Amygdala (tissue), 56 donors: ENCODE measurements around the gene ZBTB21.
"Not testable (repeated sequence)": the region's sequence is repeated elsewhere in the genome, so short reads cannot be mapped to it uniquely, and the experiment has no call there.

Source experiments
- DNase-seq, 56 donors: peaks; one replicate each; lab custom pipeline; 2025; lab: John Stamatoyannopoulos, UW

The ZBTB21 gene

DNA sequence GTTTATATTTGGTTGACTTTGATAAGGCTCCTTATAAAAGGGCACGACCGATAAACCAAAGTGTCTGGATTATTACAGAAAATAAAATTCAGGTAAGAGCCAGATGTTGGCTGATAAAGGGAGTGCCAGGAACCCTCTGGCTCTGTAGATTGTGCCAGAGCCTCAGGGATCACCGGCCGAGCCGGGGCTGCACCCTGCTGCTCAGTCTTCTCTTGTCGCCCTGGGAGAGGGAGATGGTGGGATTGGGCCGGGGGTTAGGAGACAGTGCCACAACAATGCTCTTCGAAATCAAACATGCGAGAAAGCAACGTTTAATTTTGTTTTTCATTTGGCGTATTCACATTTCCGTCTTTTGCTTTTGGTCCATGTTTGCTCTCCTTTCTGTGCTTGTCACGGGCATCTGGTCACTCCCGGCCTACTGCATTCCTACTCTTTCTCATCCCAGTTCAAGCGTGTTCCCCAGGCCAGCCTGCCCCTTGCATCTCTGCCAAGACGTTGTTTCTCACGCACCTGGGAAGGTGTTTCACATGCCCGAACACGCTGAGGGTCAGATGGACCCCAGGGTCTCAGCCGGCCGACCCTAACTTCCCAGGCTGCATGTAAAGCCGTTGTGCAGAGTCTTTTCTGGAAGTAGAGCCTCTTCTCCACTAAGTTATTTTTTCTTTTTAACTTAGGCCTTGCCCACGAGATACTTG lies 37.5 kb downstream of the ZBTB21 start:
- DNase-seq, result no peak

DNA sequence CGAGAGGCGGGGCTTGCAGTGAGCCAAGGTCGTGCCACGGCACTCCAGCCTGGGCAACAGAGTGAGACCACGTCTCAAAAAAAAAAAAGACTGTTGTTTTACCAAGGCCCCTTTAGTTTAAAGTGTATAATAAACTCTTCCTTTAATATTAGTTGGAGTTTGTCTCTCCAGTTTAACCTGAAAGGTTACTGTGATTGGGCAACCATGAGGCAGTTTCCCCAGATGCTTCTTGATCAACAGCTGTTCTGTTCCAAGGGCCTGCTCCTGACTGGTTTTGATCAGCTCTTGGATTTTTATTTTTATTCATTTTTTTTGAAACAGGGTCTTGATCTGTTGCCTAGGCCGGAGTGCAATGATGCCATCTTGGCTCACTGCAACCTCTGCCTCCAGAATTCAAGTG lies 38.3 kb downstream of the ZBTB21 start:
- DNase-seq, result no peak

DNA sequence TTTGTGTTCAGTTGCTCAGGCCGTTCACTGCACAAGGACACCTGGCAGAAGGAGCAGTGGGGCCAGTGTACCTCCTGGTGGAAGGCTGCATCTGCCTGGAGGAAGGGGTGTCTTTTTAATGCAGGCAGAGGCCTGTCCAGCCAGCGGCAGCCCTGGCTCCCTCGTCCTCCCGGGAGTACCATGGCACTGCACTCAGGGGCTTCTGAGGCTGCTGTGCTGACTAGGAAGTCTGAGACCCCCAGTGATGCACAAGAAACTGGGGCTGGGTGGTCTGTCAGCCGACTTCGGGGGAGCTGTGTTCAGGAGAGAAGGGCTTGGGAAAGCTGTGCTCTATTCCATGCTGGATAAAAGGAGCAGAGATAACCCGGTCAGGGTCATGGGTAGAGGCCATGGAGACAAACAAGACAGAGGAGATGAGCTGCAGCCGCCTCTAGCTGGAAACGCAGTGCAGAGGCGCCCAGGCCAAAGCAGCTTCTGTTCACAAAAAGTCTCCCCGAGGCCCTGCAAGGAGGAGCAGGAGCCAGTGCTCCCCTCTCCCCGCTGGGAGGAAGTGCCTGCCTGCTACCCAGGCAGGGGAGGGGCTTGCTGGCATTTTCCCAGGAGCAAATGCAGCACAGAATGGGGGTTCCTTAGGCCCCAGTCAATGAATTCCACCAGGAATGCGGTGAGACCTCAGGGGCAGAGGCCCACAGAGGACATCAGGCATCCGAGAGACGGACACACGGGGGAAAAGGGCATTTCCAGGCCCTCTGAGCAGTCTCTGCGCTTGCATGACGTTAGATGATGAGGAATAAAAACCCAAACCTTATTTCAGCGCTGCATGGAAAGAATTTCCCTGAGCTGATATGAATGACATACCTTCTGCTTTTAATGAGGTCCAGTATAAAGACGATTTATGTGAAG lies 39.2 kb downstream of the ZBTB21 start:
- no peak for DNase-seq

DNA sequence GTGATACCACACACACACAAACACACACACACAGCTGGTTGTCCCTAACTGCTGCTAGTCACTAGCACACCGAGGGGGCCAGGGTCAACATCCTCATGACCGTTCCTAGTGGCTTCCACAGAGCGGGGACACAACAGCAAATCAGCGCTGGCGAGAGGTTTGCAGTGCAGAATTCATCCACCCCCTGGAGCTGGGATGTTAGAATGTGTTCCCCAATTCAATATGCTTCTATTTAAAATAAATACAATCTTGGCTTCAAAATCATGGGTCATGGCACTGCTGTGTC lies 40.1 kb downstream of the ZBTB21 start:
- no peak for DNase-seq

DNA sequence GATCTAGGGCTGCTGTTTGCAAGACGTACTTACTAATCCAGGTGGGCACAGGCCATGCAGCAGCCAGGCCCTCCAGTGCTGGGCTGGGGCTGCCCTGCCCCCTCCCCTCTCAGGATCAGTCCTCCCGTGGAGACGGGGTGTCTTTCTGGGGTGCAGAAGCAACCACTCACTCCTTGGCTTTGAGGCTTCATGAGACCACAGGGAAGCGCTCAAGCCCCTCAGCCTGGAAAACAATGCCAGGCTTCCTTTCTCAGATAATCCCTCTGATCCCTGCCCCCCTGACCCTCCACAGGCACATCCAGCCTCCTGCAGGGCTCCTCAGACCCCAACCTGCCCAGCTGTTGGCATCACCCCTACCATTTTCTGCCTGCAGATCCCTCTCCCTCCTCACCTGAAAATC lies 42.5 kb downstream of the ZBTB21 start:
- no peak for DNase-seq

DNA sequence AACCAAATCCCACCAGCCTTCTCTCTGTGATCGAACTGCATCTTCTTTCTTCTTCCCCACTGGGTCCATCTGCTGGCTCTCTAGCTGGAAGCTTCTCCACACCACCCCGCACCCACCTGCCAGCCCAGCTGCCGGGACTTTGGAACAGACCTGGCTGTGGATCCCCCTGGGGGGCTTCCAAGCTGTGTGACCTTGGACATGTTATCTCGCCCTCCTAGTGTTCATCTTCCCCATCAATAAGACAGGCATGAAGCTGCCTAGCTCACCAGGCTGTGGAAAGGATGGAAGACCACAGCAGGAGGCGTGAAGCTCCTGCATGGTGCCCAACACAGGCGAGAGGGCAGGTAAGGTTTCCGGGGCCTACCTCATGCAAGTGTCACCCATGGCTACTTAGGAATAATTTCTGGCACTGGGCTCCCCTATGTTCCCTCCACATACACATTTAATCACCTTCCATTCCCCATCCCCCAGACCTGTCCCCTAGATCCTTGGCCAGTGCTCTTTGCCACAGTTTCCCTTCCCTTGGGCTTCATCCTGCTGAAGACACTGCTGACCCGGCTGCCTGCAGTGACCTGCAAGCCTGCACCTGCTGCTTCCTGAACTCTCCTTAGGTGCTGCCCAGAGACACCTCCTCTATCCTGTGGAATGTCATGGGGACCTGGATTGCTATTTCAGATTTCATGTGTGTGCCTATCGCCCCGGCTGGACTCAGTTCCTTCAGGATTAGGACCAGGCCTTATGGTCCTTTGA lies 43.1 kb downstream of the ZBTB21 start:
- DNase-seq, result no peak

DNA sequence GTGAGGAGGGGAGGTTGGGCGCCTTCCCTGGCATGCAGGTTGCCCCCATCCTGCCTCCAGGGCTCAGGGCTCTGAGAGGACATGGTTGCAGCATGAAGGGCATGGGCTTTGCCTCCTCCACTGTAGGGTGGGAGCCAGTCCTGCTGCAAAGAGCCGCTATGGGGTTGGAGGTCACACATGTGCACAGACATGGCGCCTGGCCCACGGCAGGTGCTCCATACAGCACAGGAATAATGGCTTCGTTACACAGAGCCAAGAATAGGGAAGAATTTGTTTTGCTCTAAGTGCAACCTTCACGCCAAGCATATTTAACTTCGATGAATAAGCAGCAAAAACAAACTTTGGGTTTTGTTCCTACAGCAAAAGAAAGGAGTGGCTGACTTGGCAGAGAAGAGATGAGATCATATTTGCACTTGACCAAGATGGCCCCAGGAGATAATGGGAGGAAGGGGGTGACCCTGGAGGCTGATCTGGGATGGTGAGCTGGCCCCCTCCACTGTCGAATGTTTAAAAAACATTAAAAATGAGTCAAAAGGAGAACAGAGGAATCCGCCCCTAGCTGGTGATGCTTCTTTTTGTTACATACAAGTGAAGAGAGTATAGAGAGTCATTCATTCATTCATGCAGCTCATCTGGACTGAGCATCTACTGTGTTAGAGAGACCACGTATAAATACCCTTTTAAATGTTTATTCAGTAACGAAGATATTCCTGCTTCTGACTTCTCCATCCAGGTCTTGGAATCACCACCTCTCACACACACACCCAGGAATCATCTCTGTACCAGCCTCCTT lies 43.9 kb downstream of the ZBTB21 start:
- no peak for DNase-seq

DNA sequence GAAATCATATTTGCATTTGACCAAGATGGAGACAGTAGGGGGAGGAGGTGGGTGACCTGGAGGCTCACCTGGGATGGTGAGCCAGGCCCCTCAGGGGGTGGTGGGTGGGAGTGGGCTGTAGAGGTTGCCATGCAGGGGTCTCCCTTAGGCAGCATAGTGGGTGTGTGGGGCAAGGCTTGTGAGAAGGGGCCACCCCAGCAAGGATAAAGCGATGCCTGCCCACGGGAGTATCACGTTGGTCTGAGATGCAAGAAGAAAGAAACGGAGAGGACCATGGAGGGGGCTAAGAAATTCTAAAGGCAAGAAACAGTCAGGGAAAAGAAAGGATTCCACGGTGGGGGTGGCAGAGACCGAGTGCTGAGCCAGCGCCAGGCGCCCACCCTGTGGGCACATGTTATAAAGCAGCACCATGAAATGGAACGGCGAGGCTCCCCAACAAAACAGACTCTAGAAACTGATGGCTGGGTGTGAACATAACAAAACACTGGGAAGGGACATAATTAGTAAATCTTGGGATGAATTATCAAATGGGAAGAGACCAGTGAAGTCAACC lies 44.6 kb downstream of the ZBTB21 start:
- DNase-seq, result no peak

DNA sequence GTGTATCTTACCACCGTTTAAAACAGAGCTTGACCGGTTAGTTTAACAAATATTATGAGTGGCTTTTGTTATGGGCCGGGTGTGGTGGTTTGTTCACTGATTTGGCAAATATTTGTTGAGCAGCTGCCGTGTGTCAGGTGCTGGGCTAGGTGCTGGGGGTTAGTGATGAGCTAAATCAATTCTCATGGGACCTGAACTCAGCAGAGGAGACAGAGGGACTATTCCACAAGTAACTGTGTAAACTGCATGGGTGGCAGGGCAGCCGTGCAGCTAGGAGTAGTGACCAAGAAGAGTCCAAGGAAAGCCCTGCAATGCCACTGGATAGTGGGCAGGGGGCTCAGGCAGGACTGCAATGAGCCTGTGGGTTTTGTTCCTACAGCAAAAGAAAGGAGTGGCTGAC lies 45.1 kb downstream of the ZBTB21 start:
- DNase-seq, result no peak

DNA sequence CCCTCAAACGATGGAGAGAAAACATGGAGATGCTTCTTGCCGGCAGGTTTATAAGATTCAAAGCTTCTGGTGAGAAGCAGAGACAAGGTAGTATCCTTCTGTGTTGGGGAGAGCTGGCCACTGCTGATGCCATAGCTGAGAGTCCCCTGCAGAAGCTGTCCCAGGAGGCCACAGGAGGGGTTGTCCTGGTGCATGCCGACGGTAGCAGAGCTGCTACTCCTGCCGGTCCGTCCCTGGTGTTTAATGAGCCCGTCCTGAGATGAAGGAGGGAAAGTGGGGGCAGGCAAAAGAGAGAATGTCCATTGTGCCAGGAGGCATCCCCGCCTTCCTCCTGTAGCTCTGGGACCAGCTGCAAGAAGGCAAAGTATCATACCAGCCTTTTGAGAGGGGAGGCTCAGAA lies 46.0 kb downstream of the ZBTB21 start:
- DNase-seq, result no peak

DNA sequence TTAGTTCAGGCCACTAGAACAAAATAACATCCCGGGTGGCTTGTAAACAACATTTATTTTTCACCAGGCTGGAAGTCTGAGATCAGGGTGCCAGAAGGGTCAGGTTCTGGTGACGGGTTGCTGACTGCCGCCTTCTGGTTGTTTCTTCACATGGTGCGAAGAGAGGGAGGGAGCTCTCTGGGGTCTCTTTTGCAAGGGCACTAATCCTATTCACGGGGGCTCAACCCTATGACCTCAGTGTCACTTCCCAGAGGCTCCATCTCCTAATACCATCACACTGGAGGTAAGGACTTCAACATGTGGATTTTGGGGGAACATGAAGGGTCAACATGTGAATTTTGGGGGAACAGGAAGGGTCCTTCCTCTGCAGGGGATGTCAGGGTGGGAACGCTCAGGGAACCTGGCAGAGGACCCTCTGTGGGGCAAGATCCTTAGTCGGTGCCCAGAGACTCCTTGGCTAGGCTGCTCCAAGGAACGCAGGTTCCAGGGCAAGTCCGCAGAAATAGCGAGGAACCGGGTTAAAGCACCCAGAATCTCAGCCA lies 47.7 kb downstream of the ZBTB21 start:
- DNase-seq, result no peak

DNA sequence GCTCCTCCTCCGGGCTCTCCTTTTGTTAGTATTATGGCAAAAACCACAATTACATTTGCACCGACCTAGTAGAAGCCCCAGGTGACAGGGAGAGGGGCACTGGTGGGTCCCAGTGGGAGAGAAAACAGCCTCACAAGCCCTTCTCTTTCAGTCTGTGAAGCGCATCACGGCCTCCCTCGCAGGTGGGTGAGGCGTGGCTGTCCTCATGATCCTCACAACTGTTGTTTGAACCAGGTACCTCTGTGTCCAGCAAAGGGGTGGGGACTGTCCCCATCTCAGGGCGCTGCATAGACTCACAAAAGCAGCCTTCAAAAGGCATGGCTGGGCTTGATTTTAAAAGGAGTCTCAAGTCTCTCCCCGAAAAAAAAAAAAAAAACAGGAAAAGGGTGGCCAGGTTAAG lies 48.4 kb downstream of the ZBTB21 start:
- DNase-seq, result no peak

DNA sequence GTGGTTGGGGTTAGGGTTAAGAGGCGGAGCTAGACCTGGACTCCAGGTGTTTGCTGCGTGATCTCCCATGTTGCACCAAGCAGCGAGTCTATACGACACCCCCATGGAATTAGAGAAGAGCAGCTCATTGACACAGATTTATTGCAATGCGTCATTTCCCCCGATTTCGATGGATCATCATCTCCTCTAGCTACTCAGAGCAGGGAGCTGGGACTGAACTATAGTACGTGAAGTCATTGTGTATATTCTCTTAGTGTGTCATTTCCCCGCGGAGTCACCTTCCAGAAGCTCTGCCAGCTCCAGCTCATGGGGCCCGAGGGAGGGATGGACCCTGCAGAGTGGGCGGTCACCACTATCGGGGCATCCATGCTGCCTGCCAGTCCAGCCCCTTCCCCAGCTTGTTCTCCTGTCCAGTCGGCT lies 48.9 kb downstream of the ZBTB21 start:
- DNase-seq, result no peak

DNA sequence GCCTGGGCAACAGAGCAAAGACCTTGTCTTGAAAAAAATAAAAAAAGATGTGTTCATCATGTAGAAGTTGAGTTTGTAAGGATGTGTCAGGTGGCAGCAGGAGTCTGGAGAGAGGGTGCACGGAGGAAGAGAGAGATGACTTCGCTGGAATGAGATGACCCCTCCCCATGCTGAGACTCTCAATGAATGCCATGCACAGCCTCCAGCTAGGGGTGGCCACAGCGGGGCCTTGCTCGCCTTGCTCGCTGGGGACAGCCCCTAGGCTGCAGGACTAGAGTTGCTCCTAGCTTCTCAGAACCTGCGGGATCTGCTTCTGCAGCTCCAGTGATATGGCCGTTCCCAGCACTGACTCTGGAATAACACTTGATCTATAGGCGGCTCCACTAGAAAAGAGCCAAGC lies 49.8 kb downstream of the ZBTB21 start:
- DNase-seq, result no peak

DNA sequence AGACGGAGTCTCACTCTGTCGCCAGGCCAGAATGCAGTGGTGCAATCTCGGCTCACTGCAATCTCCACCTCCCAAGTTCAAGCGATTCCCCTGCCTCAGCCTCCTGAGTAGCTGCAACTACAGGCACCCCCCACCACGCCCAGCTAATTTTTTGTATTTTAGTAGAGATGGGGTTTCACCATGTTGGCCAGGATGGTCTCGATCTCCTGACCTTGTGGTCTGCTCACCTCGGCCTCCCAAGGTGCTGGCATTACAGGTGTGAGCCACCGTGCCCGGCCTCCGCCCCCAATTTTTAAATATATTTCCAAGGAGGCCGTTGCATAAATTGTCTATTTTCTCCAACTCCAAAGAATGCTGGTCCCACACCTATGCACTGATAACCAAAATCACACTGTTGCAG lies 50.5 kb downstream of the ZBTB21 start:
- not testable (repeated sequence) for DNase-seq

DNA sequence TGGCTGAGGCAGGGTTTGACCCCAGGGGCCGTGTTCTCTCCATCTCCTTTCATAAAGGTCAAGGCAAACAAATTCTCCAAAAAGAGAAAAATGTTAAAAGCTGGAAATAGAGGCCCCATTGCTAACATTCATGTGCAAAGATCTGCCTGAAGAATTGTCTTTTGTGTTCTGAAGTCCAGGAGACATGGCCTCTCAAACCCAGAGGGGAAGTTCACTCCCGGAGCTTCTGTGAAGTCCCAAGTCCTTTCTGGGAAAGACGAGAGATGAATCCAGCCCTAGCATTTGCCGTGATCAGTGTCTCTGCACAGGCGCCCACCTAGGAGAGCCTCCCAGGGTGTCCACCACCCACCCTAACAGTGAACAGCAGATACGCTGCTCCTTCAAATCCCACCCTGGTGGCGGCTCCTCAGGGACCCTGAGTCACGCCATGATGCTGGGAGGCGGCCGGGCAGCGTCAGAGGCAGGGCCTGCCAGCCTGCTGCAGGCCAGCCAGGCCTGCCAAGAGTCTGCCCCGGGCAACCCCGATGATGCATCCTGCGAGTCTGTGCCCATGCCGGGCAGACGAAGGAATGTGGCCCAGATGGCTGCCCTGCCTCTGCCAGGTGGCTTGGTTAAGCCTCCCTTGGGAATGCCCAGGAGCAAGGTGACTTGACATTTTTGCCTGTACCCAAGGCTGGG lies 51.1 kb downstream of the ZBTB21 start:
- DNase-seq, result peak in 12 of 56 donors; percentile 18 to 68 (median 31)

DNA sequence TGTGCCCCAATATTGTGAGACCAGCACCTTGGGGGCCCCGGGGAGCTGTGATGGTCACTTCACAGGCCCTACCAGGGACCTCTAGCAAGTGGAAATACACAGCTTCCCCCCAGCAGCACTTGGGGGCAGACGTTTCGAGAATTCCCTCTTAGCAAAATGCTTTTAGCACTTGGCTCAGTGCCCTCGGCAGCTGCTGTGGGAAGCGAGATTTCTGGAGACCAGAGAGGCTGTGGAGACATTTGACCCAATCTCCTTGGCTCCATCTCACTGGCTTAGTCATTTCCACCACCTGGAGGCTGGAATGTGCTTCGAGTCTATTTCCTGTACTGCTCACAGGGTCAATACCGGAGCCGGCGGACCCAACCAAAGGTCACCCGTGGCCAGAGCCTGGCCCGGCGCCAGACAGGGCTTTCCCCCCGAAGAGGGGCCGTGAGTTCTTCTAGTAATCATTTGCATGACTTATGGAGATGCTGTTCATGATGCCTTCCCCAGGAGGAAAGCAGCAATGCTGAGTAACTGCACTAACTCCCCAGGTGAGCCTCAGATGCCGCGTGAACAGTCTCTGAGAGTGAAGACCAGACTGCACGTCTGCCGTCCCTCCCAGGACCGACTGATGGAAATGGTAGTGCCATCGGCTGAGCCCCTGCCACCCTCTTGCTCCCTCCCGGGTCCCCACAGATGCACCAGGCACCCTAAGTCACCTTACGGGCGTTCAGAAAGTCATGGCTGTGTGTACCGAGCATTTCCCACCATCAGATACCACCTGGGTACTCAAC lies 52.0 kb downstream of the ZBTB21 start:
- DNase-seq, result peak in 13 of 56 donors; percentile 6 to 45 (median 22)

DNA sequence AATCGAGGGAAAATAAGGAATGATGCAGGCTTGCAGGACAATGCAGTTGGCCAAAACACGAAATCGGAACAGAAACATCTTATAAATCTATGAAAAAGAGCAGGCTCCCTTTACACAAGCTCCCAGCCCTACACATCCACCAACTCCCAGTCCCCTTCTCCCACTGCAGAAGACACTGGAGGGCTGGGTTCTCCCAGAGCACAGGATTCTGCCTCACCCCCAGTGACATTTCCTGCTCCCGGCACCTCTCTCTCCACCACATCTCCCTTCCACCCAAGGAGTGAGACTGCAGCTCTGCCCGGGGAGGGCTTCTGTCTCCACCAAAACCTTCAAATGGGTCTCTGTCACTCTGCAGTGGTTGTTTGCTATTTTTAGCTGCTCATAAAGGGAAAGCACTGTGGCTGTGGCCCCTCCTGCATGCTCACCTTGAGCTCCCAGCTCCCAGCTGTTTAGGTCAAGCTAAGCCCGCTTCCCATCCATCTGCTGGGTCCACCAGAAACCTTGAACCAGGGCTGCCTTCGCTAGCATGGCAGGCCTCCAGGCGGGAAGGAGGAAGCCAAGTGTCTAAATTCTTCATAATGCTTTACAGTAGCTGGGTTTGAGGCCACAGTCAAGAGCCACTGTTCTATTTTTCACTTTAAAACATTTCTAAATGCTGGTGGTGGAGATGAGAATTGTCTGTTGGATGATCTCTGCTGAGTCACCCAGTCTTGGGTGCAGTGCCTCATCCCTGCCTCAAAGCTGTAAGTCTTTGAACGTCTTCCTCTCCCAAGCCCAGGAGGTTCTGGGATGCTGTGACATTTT lies 53.0 kb downstream of the ZBTB21 start:
- DNase-seq, result no peak
